Body of pancreas (tissue), 4 donors: Measurements from ENCODE around the gene LILRB4. TPM values are rescaled to one million over a fixed set of nuclear protein-coding genes. Genes with fewer than 3 reads are reported as not detected.
"Not testable (repeated sequence)": the region's sequence is repeated elsewhere in the genome, so short reads cannot be mapped to it uniquely, and the experiment has no call there.

Source experiments
- ATAC-seq: fragments of 150-250 bp; one replicate; pipeline ENCODE4 v1.9.1; 2016
- DNase-seq, 4 donors: peaks; one replicate each; pipeline ENCODE4 v3.0.0-alpha.2; 2019
- H3K27ac ChIP-seq, 4 donors: fragments of 200-600 bp; sonication (generic); 1 replicate in 3 of 4; 2 replicates in 1 of 4; pipeline versions ENCODE4 v1.5.1 to v1.6.1; 2016 to 2019; ENCODE audit warnings: mild to moderate bottlenecking in 1 of 4, mixed read lengths in 1 of 4, moderate library complexity in 1 of 4
- H3K27me3 ChIP-seq, 2 donors: fragments of 200-600 bp; sonication (generic); one replicate each; pipeline ENCODE4 v1.6.0; 2016; ENCODE audit warnings: mild to moderate bottlenecking in 1 of 2
- H3K36me3 ChIP-seq, 2 donors: fragments of 200-600 bp; sonication (generic); replicated peaks in 1 of 2; 2 replicates each; pipeline ENCODE4 v1.5.1; 2016; ENCODE audit warnings: low read depth in 2 of 2; ENCODE audit not compliant: insufficient read depth in 1 of 2
- H3K4me1 ChIP-seq: fragments of 200-600 bp; sonication (generic); one replicate; pipeline ENCODE4 v1.6.0; 2016
- H3K4me3 ChIP-seq, 2 donors: fragments of 200-600 bp; sonication (generic); 1 replicate in 1 of 2; 2 replicates in 1 of 2; pipeline ENCODE4 v1.5.1; 2016 to 2019
- H3K9me3 ChIP-seq, 3 donors: fragments of 200-600 bp; sonication (generic); 1 replicate in 2 of 3; 2 replicates in 1 of 3; pipeline ENCODE4 v1.5.1; 2016
- CTCF ChIP-seq, 7 experiments: fragments of 450-650 bp in 4 of 7; fragments of 200-600 bp in 3 of 7; sonication (generic) in 3 of 7; IDR thresholded peaks; one replicate each; pipeline ENCODE4 v1.5.1; 2016 to 2019; ENCODE audit warnings: antibody characterized with exemption in 7 of 7
- POLR2A ChIP-seq, 3 donors: fragments of 450-650 bp; IDR thresholded peaks; one replicate each; pipeline ENCODE4 v1.6.1; 2016; ENCODE audit warnings: antibody characterized with exemption in 3 of 3, mild to moderate bottlenecking in 2 of 3
- WGBS, 2 donors: methylation state at CpG; one replicate each; pipeline ENCODE4 v1.1.5; 2017; 5-methylcytosine and 5-hydroxymethylcytosine counted together
- intact Hi-C: fragments of 100-400 bp; cut with DNase I; formaldehyde crosslinking; loops from one replicate; pipeline ENCODE4 v1.15.1; 2023
- total RNA-seq, 2 donors: library from RNA; depleted of rRNA; stranded (reverse); fragments of >200 nt; gene quantifications; one replicate each; pipeline ENCODE4 v1.1.0, GENCODE V29; 2016

The LILRB4 gene
- total RNA-seq, 2 donors from 2014 or later = 0.99 to 1.0 TPM

- Histone ChIP-seq H3K9me3 (no peaks in the 10 kb centered on the region), H3K4me1 (no peaks in the 10 kb centered on the region), H3K36me3 (no peaks in the 10 kb centered on the region), H3K27me3 (no peaks in the 10 kb centered on the region), H3K27ac (no peak overlapping the region), H3K4me3 (no peak overlapping the region)
- 27 to 28% methylated on average over 3 of the region's 3 CpGs for WGBS, 2 donors
- ATAC-seq (no peak), DNase-seq (no peak)
- intact Hi-C loops = loop anchor here (10.0 kb wide), 1 partner anchor 186 kb away; no protein-coding TSS in a partner anchor
- no peak for TF ChIP-seq CTCF (IDR thresholded peaks at IDR 0.05)
- no peak for TF ChIP-seq POLR2A (IDR thresholded peaks at IDR 0.05)
Measured at GRCh38 chr19:54670576-54671357, 8.0 kb downstream of the LILRB4 start.

- H3K4me1 ChIP-seq = no peaks in the 10 kb centered on the region
- H3K36me3 ChIP-seq = no peaks in the 10 kb centered on the region
- DNase-seq (peak in 1 of 4 donors; percentile 52), ATAC-seq (no peak)
- TF ChIP-seq CTCF (IDR thresholded peaks at IDR 0.05) (no peak), POLR2A (IDR thresholded peaks at IDR 0.05) (no peak)
- H3K4me3 ChIP-seq = no peak overlapping the region
- H3K9me3 ChIP-seq = no peaks in the 10 kb centered on the region
- intact Hi-C loops = loop anchor here (10.0 kb wide), 1 partner anchor 188 kb away; no protein-coding TSS in a partner anchor
- no peaks in the 10 kb centered on the region for H3K27me3 ChIP-seq
- 83 to 100% methylated on average over 1 of the region's 1 CpG for WGBS, 2 donors
- no peak overlapping the region for H3K27ac ChIP-seq
Measured at GRCh38 chr19:54673222-54673621, 10.4 kb downstream of the LILRB4 start.

- no peaks in the 10 kb centered on the region for H3K9me3 ChIP-seq
- 32 to 37% methylated on average over 2 of the region's 2 CpGs for WGBS, 2 donors
- H3K27ac ChIP-seq = no peak overlapping the region
- H3K36me3 ChIP-seq = no peaks in the 10 kb centered on the region
- TF ChIP-seq POLR2A (IDR thresholded peaks at IDR 0.05) (no peak), CTCF (IDR thresholded peaks at IDR 0.05) (peak in 6 of 7 experiments; percentile 16 to 41 (median 32))
- no peak overlapping the region for H3K4me3 ChIP-seq
- no peaks in the 10 kb centered on the region for H3K27me3 ChIP-seq
- ATAC-seq (no peak), DNase-seq (no peak)
- intact Hi-C loops = loop anchor here (10.0 kb wide), 1 partner anchor 189 kb away; no protein-coding TSS in a partner anchor
- no peaks in the 10 kb centered on the region for H3K4me1 ChIP-seq
Measured at GRCh38 chr19:54674021-54674617, 11.3 kb downstream of the LILRB4 start.

GRCh38 chr19:54676210-54676834 lies 13.5 kb downstream of the LILRB4 start:
- not testable (repeated sequence) for H3K27ac ChIP-seq, H3K36me3 ChIP-seq, H3K27me3 ChIP-seq, ATAC-seq, H3K4me1 ChIP-seq, H3K9me3 ChIP-seq, H3K4me3 ChIP-seq
- intact Hi-C loops = loop anchor here (10.0 kb wide), 1 partner anchor 192 kb away; no protein-coding TSS in a partner anchor
- DNase-seq = peak in 1 of 4 donors; percentile 21
- 12 to 18% methylated on average over 10 of the region's 10 CpGs for WGBS, 2 donors
- peak; percentile 70 to 85 (median 72) for TF ChIP-seq CTCF (IDR thresholded peaks at IDR 0.05)
